ENCODE data around the gene TMEM19.

Gene TMEM19

DNA sequence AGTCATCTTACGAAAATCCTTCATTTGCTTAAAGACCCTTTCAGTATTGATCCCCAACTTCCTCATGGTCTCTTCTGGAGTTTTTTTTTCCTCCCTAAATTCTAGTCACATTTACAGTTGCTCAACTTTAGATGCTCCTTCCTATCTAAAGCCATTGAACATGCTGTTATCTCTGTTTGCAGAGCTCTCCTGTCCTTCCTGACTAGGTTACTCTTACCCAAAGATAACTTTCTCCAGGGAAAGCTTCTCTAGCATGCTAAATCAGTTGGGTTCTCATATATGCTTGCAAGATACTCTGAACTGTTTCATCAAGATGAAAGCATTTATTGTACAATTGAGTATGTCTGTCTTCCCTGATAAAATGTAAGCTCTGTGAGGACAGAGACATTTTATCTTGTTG is 67.0 kb downstream of the TMEM19 start:
- Mint-ChIP-seq H3K27ac (no peak overlapping the region), H3K36me3 (peaks cover 7% of the 10 kb centered on the region), H3K4me3 (no peak overlapping the region), H3K4me1 (ENCODE audit: low read depth) (peaks cover 27% of the 10 kb centered on the region), H3K27me3 (peaks cover 2% of the 10 kb centered on the region), H3K9me3 (ENCODE audit: low read depth) (no peaks in the 10 kb centered on the region)

Measured in activated naive CD8-positive, alpha-beta T cell (primary cell).